ENCODE results near the gene SNAPIN.
"Not testable (repeated sequence)": the region's sequence is repeated elsewhere in the genome, so short reads cannot be mapped to it uniquely, and the experiment has no call there.

DNA sequence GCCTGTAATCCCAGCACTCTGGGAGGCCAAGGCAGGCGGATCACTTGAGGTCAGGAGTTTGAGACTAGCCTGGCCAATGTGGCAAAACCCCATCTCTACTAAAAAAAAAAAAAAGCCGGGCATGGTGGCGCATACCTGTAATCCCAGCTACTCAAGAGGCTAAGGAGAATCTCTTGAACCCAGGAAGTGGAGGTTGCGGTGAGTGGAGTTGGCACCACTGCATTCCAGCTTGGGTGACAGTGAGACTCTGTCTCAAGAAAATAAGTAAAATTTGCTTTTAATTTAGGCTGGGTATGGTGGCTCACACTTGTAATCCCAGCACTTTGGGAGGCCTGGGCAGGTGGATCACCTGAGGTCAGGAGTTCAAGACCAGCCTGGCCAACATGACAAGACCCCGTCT is 18.3 kb upstream of the SNAPIN start:
- TF ChIP-seq, protein P1, sequence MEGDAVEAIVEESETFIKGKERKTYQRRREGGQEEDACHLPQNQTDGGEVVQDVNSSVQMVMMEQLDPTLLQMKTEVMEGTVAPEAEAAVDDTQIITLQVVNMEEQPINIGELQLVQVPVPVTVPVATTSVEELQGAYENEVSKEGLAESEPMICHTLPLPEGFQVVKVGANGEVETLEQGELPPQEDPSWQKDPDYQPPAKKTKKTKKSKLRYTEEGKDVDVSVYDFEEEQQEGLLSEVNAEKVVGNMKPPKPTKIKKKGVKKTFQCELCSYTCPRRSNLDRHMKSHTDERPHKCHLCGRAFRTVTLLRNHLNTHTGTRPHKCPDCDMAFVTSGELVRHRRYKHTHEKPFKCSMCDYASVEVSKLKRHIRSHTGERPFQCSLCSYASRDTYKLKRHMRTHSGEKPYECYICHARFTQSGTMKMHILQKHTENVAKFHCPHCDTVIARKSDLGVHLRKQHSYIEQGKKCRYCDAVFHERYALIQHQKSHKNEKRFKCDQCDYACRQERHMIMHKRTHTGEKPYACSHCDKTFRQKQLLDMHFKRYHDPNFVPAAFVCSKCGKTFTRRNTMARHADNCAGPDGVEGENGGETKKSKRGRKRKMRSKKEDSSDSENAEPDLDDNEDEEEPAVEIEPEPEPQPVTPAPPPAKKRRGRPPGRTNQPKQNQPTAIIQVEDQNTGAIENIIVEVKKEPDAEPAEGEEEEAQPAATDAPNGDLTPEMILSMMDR (IDR thresholded peaks at IDR 0.05) = not testable (repeated sequence)
- TF ChIP-seq POLR2A (IDR thresholded peaks at IDR 0.05) = not testable (repeated sequence)
